Esophagus squamous epithelium (tissue), 4 donors: ENCODE measurements around the gene ENDOV.

Experiments used
- CTCF ChIP-seq, 6 experiments: fragments of 450-650 bp in 4 of 6; fragments of 200-600 bp in 2 of 6; sonication (generic) in 2 of 6; IDR thresholded peaks; one replicate each; pipeline ENCODE4 v1.5.1; 2016 to 2019; ENCODE audit warnings: antibody characterized with exemption in 6 of 6, mild to moderate bottlenecking in 4 of 6, moderate library complexity in 4 of 6
- POLR2A ChIP-seq, 4 donors: fragments of 450-650 bp; IDR thresholded peaks; one replicate each; pipeline ENCODE4 v1.6.1; 2017; ENCODE audit warnings: antibody characterized with exemption in 4 of 4, mild to moderate bottlenecking in 4 of 4, moderate library complexity in 3 of 4

GRCh38 chr17:80445007-80445725, 30.2 kb downstream of the ENDOV start:
- TF ChIP-seq POLR2A (IDR thresholded peaks at IDR 0.05) = no peak
- TF ChIP-seq CTCF (IDR thresholded peaks at IDR 0.05) = no peak
